HG02610 (cell line): ENCODE results near the gene SLC22A23.

Experiments used
- ATAC-seq: cut with Tn5 transposase; IDR thresholded peaks from one replicate; pipeline ENCODE4 v1.9.1; 2021; ENCODE audit warnings: mild to moderate bottlenecking, moderate library complexity; ENCODE audit not compliant: unreplicated experiment

SLC22A23 gene

DNA sequence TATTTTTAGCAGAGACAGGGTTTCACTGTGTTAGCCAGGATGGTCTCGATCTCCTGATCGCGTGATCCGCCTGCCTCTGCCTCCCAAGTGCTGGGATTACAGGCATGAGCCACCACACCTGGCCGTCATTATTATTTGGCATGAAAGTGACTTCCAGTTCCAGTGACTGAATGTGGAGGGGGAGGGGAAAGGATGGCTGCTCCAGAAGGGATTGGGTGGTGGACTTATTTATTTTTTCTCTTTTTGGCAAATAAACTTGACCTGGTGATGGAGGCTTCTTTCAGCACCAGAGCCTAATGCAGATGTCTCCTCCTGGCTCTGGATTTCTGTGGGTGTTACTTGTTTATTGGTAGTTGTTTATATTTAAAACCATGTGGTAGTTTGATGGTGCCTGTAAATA, 16.9 kb upstream of the SLC22A23 start:
- ATAC-seq = no peak

DNA sequence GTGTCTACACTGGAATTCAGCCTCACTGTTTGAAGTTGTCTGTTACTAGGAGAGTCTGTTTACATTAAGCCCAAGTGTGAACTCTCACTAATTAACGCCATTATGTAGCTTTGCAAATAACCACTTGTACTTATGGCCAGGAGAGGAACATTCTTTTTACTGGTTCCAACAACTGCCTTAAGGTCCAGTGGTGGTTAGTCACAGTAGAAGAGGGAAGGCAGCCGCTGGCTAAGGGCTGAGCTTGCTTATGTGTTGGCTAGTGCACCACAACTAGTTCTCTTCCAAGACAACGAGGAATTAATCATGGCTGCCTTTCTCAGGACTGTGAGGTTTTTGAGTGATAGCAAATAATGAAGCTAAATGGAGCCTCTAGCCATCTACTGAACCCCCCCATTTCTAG, 14.9 kb upstream of the SLC22A23 start:
- no peak for ATAC-seq

DNA sequence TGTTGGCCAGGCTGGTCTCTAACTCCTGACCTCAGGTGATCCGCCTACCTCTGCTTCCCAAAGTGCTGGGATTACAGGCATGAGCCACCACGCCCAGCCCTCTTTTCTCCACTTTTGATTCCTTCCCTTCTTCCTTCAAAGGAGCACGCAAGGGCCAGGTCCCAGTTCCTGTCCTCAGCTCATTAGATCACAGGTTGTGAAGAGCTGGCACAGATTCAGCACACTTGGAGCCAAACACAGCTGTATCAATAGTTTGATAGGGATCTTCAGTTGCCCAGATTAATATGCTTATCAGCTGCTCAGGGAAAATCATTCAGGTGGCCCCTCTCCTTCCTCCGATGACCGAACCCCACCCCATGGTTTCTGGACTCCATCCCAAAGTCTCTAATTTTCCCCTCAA, 14.4 kb upstream of the SLC22A23 start:
- ATAC-seq = no peak

DNA sequence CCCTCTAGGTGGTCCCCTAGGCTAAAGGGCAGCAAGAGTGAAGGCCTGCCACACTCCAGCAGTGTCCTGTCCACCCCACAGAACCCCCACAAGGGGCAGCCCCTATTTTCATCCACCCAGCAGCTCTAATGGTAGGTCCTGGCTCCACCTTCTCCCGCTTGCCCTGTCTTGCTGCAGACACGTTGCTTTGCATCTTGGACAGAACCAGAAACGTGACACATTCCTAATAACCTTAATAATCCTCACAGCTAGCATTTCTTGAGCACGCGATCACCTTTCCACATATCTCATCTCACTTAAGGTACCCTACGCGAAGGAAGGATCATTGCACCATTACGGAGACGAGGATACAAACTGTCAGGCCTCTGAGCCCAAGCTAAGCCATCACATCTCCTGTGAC, 11.7 kb upstream of the SLC22A23 start:
- no peak for ATAC-seq

DNA sequence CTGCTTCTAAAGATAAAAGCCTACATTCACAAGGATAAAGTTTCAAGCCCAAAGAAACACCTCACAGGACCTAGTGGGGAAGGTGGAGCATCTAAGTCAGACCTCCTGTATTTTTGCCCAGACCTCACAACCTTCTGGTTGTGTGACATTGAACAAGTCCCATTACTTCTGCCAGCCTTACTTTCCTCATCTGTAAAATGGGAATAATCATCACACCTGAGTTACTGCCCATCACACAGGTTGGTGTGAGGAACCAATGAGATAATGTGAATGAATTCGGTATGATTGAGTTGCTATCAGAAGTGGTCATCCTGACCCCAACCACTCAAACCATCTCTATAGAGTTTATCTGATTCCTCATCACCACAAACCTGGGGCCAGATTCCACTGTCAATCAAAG, 11.1 kb upstream of the SLC22A23 start:
- ATAC-seq = no peak

DNA sequence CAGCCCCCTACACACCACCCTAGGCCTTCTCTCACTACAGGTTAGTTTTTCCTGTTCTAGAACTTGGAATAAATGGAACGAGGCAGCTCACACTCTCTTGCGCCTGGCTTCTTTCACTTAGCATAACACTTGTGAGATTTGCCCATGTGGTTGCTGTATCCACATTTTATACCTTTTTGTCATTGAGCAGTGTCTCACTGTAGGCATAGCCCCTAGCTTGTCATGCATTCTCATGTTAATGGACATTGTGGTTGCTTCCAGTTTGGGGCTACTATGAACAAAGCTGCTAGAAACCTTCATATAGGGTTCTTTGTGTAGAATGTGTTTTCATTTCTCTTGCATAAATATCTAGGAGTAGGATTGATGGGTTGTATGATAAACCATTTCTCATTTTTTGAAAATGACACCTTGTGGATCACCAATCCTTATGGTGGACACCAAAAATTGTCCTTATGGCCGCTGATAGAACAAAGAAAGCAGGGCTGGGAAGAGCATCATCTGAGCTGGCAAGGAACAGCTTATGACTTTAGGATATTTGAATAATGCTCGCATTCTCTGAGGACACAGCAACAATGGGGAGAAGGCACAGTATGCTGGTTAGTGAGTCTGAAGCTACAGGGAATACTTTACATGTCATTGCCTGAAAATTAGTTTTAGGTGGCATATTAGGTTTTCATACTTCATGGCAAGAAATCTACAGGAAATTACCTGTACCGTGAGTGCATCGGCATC, 9.8 kb upstream of the SLC22A23 start:
- ATAC-seq = no peak

DNA sequence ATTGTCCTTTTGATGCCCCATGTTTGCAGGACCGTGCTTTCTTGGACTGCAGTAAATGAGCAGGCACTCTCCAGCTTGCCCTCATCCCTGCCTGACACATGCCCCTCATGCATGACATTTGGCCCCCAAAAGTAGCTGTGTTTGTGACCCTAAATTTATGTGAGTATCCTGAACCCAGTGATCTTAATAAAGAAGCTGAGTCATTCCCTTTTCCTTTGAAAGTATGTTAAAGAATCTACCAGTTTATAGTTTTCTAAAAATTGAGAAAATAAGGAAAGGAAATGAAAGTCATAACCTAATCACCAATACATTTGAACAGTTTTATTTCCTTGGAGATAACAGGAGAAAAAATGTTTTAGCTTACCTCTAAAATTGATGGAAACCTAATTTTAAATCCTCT, 3.4 kb upstream of the SLC22A23 start:
- no peak for ATAC-seq

DNA sequence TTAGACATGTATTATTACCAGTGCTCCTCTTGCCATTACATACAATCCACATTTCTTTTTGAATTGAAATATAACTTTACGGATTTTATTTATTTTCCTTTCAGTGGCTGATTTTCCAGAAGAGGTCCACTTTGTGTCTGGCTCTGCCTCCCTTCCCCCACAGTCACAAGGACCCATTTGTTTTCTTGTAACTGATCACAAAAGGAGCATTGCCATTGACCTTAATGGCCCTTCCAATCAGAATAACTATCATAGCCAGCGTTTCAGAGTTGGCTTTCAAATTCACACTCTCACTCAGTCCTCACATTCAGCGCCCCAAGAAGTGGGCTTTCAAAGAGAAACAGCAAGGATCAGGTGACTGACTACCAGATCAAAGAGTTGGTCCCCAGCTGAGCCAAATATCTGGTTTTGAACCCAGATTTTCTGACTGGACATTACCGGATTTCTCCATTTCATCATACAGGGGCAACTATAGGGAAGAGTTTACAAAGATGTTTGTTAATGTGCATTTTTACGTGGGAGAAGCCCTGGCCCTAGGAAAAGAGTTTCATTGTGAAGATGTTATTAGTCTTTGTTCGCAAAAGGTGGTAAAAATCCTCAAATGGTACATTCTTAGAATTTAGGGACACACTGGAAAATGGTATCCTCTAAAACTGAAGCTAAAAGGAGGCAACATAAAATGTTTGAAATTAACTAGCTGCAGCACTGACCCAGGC, 2.0 kb upstream of the SLC22A23 start:
- no peak for ATAC-seq

DNA sequence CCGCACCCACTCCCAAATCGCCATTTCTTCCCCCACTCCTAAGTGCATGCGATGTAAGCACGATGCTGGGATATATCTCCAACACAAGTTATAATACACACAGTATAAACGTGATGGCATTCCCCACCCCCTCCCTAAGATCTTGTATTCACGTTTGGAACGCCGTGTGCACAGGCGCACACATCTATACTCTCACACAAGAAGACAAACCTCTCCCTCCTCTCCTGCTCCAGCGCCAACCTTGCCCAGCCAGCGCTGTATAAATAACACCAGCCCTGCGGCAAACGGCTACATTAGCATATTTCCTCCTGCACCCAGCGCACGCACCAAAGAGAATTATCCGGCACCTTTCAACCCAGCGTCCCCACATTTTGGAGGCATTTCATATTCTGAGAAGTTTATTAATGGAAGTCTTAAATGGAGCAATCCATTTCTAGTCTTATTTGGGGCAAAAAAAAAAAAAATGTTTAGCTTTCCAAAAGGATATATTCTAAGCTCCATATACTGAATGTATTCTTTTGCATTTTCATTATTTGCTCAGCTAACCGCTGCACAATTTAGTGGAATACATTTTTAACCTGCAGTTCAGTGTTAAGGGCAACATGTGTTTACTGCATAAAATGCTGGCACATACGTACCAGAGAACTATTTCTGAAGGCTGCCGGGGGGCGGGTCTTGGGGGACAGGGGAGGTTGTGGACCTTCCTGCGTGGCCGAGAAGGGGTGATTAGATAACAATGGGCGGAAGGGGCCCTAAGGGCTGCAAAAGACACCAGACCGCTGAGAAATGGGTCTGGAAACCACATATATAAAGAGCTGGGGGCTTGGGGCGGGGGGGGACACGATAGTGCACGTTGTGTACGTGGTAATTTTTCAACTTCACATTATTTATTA, 1.1 kb upstream of the SLC22A23 start:
- ATAC-seq = no peak

DNA sequence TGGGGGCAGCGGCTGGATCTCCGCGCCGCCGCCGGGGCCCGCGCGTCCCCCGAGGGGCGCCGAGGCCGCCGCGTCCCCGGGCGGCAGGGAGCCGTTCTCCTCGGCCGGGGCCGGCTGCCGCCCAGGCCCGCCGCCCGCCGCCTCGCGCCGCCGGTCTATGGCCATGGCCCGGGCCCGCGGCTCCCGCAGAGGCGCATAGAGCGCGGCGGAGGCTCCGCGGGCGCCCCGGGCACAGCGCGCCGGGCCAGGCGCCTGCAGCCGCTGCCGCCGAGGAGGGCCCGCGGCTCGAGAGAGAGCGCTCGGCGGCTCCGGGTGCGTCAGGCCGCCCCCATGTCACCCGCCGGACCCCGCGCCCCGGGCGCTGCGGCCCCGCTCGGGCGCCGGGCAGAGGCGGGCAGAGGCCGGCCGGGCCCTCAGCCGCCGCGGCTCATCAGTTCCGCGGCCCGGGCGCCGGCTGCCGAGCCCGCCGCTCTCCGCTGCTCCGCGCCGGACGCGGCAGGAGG, 404 bp downstream of the SLC22A23 start:
- ATAC-seq = no peak

DNA sequence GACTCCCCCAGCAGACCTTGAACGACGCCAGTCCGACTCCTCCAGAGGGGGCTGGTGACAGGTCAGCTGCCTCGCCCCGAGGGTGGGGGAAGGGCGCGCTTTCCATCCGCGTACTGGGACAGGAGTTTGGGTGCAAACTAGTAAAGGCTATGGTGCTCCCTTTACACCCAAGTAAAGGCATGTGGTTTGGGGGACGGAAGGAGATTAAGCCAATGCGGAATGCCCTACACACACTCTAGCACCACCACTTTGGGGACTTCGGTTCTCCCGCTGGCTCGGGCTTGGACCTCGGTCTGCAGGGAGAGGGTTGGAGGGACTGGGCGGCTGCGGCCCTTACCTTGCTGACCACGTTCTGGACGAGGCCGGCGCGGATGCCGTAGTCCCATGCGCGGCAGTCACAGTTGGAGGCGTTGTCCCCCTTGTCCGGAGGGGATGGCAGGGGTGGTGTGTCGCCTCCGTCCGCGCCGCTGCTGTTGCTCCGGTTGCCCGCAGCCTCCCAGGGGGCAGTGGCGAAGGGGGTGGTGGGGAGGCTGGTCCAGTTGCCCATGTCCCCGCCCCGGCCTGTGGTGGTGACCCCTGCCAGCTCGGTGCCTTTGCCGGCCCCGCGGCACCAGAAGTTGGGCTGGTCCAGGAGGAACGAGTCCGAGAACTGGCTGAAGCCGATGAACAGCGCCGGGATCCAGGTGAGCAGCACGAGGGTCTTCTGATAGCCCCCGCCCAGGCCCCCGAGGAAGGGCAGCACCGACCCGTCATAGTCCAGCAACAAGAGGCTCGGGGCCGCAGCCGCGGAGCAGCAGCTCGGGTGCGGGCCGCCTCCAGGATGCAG, 1.1 kb downstream of the SLC22A23 start:
- no peak for ATAC-seq

DNA sequence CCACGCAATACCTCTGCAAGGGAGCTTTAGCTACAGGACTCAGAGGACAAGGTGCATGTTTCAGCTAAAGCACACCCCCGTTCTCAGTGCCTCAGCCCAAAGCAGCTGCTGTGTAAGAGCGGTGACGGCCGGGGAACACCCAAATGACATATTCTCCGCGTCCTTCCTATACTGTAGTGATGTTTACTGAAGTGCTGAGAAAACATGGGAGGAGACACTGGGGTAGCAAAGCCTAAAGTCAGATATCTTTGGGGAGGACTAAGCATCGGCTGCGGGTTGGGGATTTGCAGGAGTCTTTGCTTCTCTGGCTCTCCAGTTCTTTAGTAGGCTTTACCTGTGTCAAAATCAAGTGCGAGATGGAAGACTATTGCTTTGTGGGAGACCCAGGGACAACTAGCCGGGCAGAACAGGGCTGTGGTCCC, 1.7 kb downstream of the SLC22A23 start:
- ATAC-seq = no peak

DNA sequence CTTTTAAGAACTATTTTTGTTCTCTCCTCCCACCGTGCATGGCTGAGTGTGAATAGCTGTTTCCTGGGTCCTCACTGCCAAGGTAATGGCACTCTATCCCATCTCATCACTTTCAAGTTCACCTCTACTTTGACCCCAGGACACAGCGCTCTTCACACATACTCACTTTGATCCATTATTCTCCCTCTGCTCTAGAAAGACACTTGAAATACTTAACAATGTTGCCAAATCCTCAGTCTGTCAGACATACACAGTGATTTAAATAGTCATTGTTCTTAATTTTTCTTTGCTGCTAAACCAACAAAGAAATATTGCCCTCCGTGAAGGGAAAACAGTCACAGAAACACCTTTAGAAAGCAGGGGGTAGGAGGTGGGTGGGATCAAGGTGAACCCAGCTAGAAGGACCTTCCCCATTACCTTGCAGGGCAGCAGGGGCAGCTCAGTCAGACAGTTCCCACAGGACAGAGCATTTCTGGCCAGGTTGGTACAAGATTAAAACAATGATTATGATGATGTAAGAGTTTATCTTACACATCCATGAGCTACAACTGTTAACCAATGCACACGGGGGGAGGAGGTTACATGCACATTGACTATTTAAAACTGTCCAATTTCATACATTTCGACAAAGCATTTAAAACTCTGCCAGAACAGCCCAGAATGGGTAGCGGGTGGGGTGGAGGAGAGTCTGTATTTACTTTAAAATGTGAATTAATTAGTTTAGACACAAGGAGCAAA, 2.4 kb downstream of the SLC22A23 start:
- ATAC-seq = no peak

DNA sequence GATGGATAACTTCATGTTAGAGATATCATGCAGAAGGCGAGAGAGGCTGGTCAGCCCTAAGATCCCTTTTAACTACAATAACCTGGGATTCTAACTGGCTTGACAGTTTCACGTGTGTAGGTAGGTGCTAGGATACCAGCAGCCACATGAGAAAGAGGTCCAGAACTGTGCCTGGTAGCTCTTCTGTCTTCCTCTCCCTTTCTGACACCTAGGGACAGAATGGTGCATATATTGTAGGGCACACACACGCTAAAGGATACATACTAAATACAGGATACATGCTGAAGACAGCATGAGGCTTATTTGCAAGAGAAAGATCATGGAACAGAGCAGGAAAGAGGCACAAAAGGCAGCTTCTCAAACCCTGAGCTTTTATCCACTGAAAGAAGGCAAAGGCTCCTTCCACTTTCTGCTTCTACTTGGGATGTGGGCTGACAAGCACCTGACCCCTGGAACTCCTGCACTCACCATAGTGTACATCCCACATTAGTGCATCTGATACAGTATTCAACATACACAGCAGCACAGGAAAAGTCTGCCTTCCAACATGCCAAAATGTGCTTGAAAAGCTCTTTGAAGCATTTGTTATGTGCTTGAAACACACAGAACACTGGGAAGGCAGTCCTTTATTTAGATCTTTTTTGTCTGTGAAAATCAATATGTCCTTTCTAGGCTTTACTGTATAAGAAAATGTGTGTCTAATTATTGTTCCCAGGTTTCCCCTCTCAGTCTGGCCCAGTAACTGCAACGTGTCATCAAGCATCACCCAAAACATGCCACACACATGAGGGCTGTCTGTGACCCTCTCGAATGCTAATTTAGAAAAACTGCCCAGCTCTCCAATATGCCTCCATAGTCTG, 3.2 kb downstream of the SLC22A23 start:
- no peak for ATAC-seq

DNA sequence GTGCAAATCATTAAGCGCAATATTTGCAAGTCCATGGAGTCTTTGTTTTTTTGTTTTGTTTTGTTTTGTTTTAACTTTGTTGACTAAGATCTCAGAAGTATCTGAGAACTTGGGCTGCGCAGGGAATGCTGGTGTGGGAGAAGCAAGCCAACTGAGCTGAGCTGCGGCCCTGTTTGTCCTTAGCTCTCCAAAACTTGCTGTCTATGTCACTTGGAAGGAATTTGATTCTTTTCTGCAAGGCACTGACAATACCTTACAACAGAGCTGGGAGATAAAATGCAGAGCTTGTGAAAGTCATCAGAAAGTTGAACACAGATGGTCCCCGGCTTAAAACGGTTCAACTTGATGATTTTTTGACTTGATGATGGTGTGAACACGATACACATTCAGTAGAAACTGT, 5.4 kb downstream of the SLC22A23 start:
- no peak for ATAC-seq

DNA sequence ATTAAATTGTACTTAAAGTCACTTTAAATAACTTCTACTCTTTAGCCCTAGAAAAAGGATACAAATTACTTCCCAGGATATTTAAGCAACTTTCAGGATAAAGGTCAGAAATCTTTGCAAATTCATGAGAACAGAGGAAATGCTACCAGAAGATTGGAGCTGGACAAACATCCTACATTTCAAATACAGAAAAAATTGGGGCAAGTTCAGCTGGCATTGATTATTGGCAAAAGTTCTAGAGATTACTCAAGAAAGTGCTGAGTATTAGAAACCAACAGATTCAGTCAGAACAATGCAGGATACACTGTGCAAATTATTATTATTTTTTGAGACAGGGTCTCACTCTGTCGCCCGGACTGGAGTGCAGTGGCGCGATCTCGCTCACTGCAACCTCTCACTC, 6.0 kb downstream of the SLC22A23 start:
- ATAC-seq = no peak

DNA sequence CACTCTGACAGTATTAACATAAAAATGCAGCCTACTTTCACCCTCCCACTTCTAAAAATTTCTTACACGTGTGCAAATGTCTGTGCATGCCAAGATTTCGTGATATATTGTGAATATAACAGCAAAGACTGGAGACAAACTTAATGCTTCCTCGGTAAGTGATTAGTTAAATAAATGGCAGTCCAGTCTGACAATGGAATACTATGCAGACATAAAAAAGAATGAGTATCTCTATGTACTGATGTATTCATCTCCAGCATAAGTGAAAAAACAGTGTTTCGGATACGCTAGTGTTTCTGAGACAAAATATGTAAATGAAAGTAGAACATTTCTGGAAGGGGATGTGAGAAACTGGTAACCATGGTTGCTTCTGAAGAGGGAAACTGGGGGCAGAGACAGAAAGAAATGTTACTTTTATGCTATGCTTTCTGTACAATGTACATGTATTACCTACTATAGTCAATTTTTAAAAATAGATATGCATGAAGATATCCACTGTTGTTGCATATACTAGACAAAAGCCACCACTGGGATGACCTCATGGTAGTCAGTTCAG, 7.0 kb downstream of the SLC22A23 start:
- no peak for ATAC-seq

DNA sequence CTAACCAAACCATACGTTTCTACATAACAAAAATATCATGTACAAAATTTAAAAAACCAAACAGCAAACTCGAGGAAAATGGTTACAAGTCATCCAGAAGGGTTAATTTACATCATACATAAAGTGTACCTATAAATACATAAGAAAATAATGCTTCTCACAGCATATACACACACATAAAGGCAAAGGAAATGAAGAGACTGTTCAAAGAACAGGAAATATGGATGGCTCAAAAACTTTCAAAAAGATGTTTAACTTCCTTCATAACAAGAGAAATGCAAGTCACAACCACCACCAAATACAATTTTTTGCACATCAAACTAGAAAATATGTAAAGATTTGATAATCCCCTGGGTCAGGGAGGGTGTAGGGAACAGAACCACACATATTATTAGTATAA, 7.5 kb downstream of the SLC22A23 start:
- ATAC-seq = no peak

DNA sequence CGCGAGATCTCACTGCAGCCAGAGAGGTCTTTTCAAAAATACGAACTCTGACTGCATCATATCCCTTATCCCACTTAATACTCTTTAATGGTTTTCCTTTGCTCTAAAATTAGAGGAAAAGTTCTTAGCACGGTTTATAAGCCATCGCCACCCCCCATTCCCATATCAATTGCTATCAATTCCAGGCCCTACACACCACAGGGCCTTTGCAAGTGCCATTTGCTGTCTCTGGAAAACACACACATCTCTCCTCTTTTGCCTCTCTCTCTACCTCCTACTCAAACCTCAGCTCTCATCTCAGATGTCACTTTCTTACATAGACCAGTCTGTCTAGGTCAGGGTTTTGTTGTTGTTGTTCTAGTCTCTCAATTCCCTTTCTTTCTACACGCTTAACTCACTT, 9.8 kb downstream of the SLC22A23 start:
- ATAC-seq = no peak
